ENCODE data around the gene RPS6KA2. TPM values are rescaled to one million over a fixed set of nuclear protein-coding genes. Genes with fewer than 3 reads are reported as not detected.

RPS6KA2 gene
- total and polyA plus RNA-seq, 4 experiments from 2014 or later: 1.1 to 10.6 (median 6.6) TPM

DNA sequence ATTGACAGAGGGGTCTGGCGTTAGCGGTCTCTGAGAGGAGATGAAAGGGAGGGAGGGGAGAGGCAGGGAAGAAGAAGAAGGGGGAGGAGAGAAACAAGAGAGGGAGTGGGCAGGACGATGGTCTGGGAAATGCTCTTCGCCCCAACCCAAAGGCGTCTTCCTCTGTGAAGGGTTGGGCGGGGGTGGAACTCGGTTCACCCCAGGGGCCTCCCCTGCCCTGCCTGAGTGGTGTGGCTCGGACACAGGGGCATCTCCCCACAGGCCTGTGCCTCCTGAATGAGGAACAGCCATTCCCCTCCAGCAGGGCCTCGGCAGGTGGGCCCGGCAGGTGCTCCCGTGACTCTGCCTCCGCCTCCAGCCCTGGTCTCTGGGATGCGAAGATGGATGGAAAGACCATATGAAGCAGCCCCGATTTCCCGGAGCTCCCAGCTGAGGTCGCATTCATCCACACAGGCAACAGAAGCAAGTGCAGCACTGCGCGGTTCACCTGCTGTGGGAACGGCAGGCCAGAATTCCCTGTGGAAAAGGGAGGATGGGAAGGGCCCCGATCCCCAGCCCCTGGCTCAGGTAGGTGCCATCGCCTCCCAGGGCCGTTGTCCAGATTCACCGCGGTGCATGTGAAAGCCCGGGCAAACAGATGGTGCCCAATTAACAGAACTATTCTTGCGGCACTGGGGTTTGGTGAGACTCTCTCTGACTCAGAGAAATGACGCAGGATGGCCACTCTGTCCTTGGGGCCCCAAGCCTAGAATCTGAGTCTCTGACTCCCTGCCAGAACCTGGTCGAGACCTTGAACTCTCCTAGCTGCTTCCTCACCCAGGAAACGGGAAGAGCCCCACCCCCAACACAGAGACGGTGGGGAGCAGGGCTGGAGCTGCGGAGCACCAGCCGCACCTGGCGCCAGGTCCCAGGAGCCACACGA lies 29.4 kb upstream of the RPS6KA2 start:
- peaks cover 4% of the 10 kb centered on the region for H3K27me3 ChIP-seq (ENCODE audit: insufficient read depth, low read length)
- H3K36me3 ChIP-seq (ENCODE audit: insufficient read depth, low read length): no peaks in the 10 kb centered on the region
- POLR2A ChIA-PET (ENCODE audit: partially characterized antibody): interaction anchor here (0.7 kb wide), 1 partner anchor 30 kb away, joined by 3 read pairs; no protein-coding TSS in a partner anchor
- CTCF ChIA-PET (ENCODE audit: partially characterized antibody): no interaction called here
- H3K27ac ChIP-seq (ENCODE audit: low read depth, low read length): no peak overlapping the region
- no peak for DNase-seq
- Mint-ChIP-seq H3K36me3 (peaks cover 0 to 10% of the 10 kb centered on the region in 2 donors), H3K9me3 (no peaks in the 10 kb centered on the region), H3K4me3 (peak overlapping the region in 6 of 8 donors; percentile 10 to 72 (median 56)), H3K27me3 (peaks cover 13 to 17% of the 10 kb centered on the region in 2 donors), H3K27ac (no peak overlapping the region), H3K4me1 (peaks cover 6 to 12% (median 10%) of the 10 kb centered on the region in 4 donors)
- intact Hi-C loops (cut with micrococcal nuclease): no loop called here
- no peak overlapping the region for H3K4me3 ChIP-seq (ENCODE audit: low read length in 2 of 2)
- no peaks in the 10 kb centered on the region for H3K9me3 ChIP-seq (ENCODE audit: control insufficient read depth in 1 of 2, low read length in 2 of 2)
- peaks cover 11% of the 10 kb centered on the region for H3K4me1 ChIP-seq (ENCODE audit: insufficient read depth, low read length)

DNA sequence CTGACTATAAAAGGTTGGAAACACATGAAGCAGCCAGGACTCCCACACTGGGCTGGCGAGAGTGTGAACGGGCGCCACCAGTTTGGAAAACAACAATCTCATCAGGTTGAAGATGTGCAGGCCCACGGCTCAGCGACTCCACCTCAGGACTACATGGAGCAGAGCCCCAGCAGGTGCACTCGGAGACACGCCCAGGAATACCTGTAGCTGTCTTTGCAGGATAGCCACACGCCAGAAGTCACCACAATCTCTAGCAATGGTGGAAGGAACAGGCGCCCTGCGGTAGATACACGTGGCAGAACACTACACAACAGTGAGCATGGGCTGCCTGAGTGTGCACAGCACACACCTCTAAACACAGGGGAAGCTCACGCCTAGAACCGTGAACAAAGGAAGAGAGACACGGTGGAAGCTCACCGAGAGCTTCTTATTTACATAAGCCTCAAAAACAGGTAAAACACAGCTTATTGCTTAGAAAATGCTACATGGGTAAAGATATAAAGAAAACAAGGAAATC lies 28.7 kb upstream of the RPS6KA2 start:
- Histone ChIP-seq H3K27ac (ENCODE audit: low read depth, low read length) (no peak overlapping the region), H3K4me3 (ENCODE audit: low read length in 2 of 2) (no peak overlapping the region), H3K9me3 (ENCODE audit: control insufficient read depth in 1 of 2, low read length in 2 of 2) (no peaks in the 10 kb centered on the region), H3K27me3 (ENCODE audit: insufficient read depth, low read length) (peaks cover 4% of the 10 kb centered on the region), H3K36me3 (ENCODE audit: insufficient read depth, low read length) (no peaks in the 10 kb centered on the region), H3K4me1 (ENCODE audit: insufficient read depth, low read length) (peaks cover 11% of the 10 kb centered on the region)
- Mint-ChIP-seq H3K4me3 (no peak overlapping the region), H3K4me1 (peaks cover 6 to 12% (median 10%) of the 10 kb centered on the region in 4 donors), H3K27ac (no peak overlapping the region), H3K27me3 (peaks cover 13 to 17% of the 10 kb centered on the region in 2 donors), H3K36me3 (peaks cover 0 to 10% of the 10 kb centered on the region in 2 donors), H3K9me3 (no peaks in the 10 kb centered on the region)
- intact Hi-C loops (cut with micrococcal nuclease): no loop called here
- DNase-seq: no peak
- POLR2A ChIA-PET (ENCODE audit: partially characterized antibody): no interaction called here
- CTCF ChIA-PET (ENCODE audit: partially characterized antibody): interaction anchor here (0.6 kb wide), 1 partner anchor 271 kb away, joined by 3 read pairs; no protein-coding TSS in a partner anchor

DNA sequence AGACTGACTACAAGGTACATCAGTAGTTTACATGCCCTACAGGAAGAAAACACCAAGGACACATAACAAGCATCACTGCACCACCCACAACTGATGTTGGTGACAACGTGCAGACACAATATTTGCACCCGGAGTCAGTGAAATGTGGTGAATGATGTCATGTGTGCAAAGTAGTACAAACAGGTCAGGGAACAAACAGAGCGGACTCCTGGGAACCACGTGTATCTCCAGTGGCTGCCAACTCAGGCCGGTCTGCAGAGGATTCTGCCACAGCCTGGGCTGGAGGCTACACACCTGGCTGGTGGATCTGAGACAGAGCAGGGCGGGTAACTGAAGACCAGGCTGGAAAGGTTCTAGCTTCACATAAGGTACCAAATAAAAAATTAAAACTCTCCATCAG lies 28.2 kb upstream of the RPS6KA2 start:
- peaks cover 0 to 10% of the 10 kb centered on the region in 2 donors for H3K36me3 Mint-ChIP-seq
- no peak for DNase-seq
- peaks cover 13 to 16% of the 10 kb centered on the region in 2 donors for H3K27me3 Mint-ChIP-seq
- Histone ChIP-seq H3K27ac (ENCODE audit: low read depth, low read length) (no peak overlapping the region), H3K27me3 (ENCODE audit: insufficient read depth, low read length) (peaks cover 4% of the 10 kb centered on the region), H3K4me1 (ENCODE audit: insufficient read depth, low read length) (peaks cover 11% of the 10 kb centered on the region), H3K36me3 (ENCODE audit: insufficient read depth, low read length) (no peaks in the 10 kb centered on the region), H3K4me3 (ENCODE audit: low read length in 2 of 2) (no peak overlapping the region), H3K9me3 (ENCODE audit: control insufficient read depth in 1 of 2, low read length in 2 of 2) (no peaks in the 10 kb centered on the region)
- intact Hi-C loops (cut with micrococcal nuclease): no loop called here
- ChIA-PET POLR2A (ENCODE audit: partially characterized antibody) (no interaction called here), CTCF (ENCODE audit: partially characterized antibody) (interaction anchor here (0.6 kb wide), 1 partner anchor 272 kb away, joined by 3 read pairs; no protein-coding TSS in a partner anchor)
- H3K4me3 Mint-ChIP-seq: no peak overlapping the region
- H3K9me3 Mint-ChIP-seq: no peaks in the 10 kb centered on the region
- no peak overlapping the region for H3K27ac Mint-ChIP-seq
- peaks cover 6 to 12% (median 10%) of the 10 kb centered on the region in 4 donors for H3K4me1 Mint-ChIP-seq

DNA sequence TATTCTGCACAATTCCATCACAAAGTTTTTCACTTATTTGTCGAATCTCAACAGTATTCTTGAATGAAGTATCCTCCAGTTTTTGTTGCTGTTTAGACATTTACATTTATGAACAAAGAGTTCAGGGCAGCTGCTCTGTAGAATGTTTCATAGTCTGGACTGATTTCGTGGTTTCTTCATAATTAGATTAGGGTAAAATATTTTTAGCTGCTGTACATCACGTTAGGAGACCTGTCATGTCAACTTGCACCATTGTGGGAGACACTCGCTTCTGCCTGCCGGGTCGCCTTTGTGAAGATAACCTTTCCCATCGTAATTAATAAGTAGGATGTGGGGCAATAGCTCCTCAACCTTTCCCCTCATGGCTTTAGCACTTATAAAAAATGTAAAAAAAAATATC lies 27.5 kb upstream of the RPS6KA2 start:
- H3K4me3 Mint-ChIP-seq: no peak overlapping the region
- Histone ChIP-seq H3K4me1 (ENCODE audit: insufficient read depth, low read length) (peaks cover 11% of the 10 kb centered on the region), H3K4me3 (ENCODE audit: low read length in 2 of 2) (no peak overlapping the region), H3K27me3 (ENCODE audit: insufficient read depth, low read length) (peaks cover 4% of the 10 kb centered on the region), H3K9me3 (ENCODE audit: control insufficient read depth in 1 of 2, low read length in 2 of 2) (no peaks in the 10 kb centered on the region), H3K27ac (ENCODE audit: low read depth, low read length) (no peak overlapping the region), H3K36me3 (ENCODE audit: insufficient read depth, low read length) (no peaks in the 10 kb centered on the region)
- DNase-seq: no peak
- POLR2A ChIA-PET (ENCODE audit: partially characterized antibody): no interaction called here
- H3K4me1 Mint-ChIP-seq: peaks cover 6 to 12% (median 10%) of the 10 kb centered on the region in 4 donors
- peaks cover 11 to 14% of the 10 kb centered on the region in 2 donors for H3K27me3 Mint-ChIP-seq
- no peak overlapping the region for H3K27ac Mint-ChIP-seq
- CTCF ChIA-PET (ENCODE audit: partially characterized antibody): no interaction called here
- peaks cover 0 to 10% of the 10 kb centered on the region in 2 donors for H3K36me3 Mint-ChIP-seq
- intact Hi-C loops (cut with micrococcal nuclease): no loop called here
- H3K9me3 Mint-ChIP-seq: no peaks in the 10 kb centered on the region

DNA sequence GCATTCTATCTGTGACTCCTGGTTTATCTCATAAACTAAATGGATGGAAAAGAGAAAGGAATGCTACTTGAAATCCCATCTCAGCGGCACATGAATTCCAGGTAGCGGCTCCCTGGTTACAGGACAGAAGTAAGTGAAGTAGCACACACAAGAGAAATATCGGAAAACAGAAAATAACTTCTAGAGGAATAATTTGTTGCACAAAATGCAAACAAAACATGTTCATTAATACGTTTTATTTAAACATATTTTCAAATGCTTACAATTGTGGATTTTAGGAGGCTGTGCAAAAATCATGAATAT lies 26.5 kb upstream of the RPS6KA2 start:
- no peak overlapping the region for H3K4me3 ChIP-seq (ENCODE audit: low read length in 2 of 2)
- H3K4me1 Mint-ChIP-seq: peaks cover 6 to 12% (median 10%) of the 10 kb centered on the region in 4 donors
- CTCF ChIA-PET (ENCODE audit: partially characterized antibody): interaction anchor here (1.0 kb wide), 1 partner anchor 31 kb away, joined by 3 read pairs; no protein-coding TSS in a partner anchor
- no peak for DNase-seq
- peaks cover 4% of the 10 kb centered on the region for H3K27me3 ChIP-seq (ENCODE audit: insufficient read depth, low read length)
- no peaks in the 10 kb centered on the region for H3K9me3 ChIP-seq (ENCODE audit: control insufficient read depth in 1 of 2, low read length in 2 of 2)
- no peak overlapping the region for H3K27ac Mint-ChIP-seq
- peaks cover 9 to 13% of the 10 kb centered on the region in 2 donors for H3K27me3 Mint-ChIP-seq
- no peaks in the 10 kb centered on the region for H3K9me3 Mint-ChIP-seq
- H3K4me1 ChIP-seq (ENCODE audit: insufficient read depth, low read length): peaks cover 11% of the 10 kb centered on the region
- POLR2A ChIA-PET (ENCODE audit: partially characterized antibody): no interaction called here
- H3K4me3 Mint-ChIP-seq: no peak overlapping the region
- intact Hi-C loops (cut with micrococcal nuclease): no loop called here
- peaks cover 0 to 10% of the 10 kb centered on the region in 2 donors for H3K36me3 Mint-ChIP-seq
- H3K36me3 ChIP-seq (ENCODE audit: insufficient read depth, low read length): no peaks in the 10 kb centered on the region
- H3K27ac ChIP-seq (ENCODE audit: low read depth, low read length): no peak overlapping the region

DNA sequence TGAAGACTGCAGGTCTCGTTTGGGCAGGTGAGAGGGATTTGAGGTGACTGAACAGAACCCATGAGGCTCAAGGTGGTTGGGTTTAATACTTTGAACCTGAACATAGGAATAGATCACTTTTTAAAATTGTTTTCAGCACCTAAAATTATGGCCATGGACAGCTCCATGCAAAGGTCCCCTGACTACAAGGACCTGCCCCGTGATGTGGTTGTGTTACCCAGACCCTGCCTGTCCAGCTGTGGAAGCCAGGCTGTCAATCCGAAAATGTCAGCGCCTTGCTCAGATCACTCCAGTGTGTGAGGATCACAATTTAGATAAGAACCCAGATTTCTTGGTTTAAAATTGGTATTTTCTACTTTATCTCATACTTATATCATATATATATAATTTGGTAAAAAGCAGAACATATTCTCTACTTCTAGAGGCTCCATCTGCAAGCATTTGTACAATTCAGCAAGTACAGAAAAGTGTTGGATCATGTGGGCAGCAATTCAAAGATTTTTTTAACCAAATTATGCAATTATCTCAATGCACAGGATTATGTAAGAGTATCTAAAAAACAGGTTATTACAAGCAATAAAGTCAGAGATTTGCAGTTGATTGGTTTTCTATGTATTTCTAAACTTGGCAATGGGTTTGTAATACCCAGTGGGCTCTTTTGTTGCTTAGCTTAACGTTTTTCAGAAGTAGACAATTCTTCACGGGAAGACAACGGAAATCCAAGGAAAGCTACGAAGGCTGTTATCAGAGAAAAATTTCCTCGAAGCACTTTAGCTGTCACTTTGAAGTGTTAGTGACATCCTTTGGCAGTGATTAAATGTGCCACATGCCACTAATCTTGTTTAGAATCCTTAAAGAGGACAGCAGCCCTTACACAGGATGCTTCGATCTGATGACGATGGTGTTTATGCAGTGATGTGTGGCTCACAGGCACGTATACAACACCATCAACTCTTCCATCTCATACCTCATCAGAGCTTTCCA lies 24.1 kb upstream of the RPS6KA2 start:
- H3K4me1 Mint-ChIP-seq: no peaks in the 10 kb centered on the region
- Histone ChIP-seq H3K4me1 (ENCODE audit: insufficient read depth, low read length) (no peaks in the 10 kb centered on the region), H3K36me3 (ENCODE audit: insufficient read depth, low read length) (no peaks in the 10 kb centered on the region), H3K27ac (ENCODE audit: low read depth, low read length) (no peak overlapping the region), H3K4me3 (ENCODE audit: low read length in 2 of 2) (no peak overlapping the region), H3K9me3 (ENCODE audit: control insufficient read depth in 1 of 2, low read length in 2 of 2) (no peaks in the 10 kb centered on the region), H3K27me3 (ENCODE audit: insufficient read depth, low read length) (peaks cover 4% of the 10 kb centered on the region)
- H3K36me3 Mint-ChIP-seq: no peaks in the 10 kb centered on the region
- H3K4me3 Mint-ChIP-seq: no peak overlapping the region
- H3K9me3 Mint-ChIP-seq: no peaks in the 10 kb centered on the region
- no peaks in the 10 kb centered on the region for H3K27me3 Mint-ChIP-seq
- ChIA-PET POLR2A (ENCODE audit: partially characterized antibody) (no interaction called here), CTCF (ENCODE audit: partially characterized antibody) (no interaction called here)
- H3K27ac Mint-ChIP-seq: no peak overlapping the region
- no peak for DNase-seq
- intact Hi-C loops (cut with micrococcal nuclease): no loop called here

DNA sequence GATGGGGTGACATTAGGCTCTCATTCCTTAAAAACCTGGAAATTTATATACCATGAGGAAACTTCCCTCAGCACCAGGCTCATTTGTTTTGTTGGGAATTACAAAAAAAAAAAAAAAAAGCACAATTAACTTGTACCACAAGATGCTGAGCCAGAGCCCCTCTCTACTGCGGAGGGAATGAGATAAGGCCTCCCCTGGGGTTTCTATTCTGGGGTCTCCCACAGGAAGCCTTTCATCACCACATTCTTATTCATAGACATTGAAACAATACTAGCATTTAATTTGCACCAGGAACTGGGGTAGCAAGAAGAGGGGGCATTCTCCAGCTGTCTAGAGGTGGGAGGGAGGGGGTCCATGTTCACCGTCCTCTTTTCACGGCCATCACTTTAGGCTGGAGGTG lies 23.0 kb upstream of the RPS6KA2 start:
- no peak overlapping the region for H3K27ac ChIP-seq (ENCODE audit: low read depth, low read length)
- H3K9me3 ChIP-seq (ENCODE audit: control insufficient read depth in 1 of 2, low read length in 2 of 2): no peaks in the 10 kb centered on the region
- no peaks in the 10 kb centered on the region for H3K4me1 ChIP-seq (ENCODE audit: insufficient read depth, low read length)
- DNase-seq: no peak
- ChIA-PET POLR2A (ENCODE audit: partially characterized antibody) (no interaction called here), CTCF (ENCODE audit: partially characterized antibody) (no interaction called here)
- H3K9me3 Mint-ChIP-seq: peaks cover 0 to 3% (median 0%) of the 10 kb centered on the region in 8 donors
- no peaks in the 10 kb centered on the region for H3K27me3 ChIP-seq (ENCODE audit: insufficient read depth, low read length)
- no peak overlapping the region for H3K4me3 Mint-ChIP-seq
- H3K27me3 Mint-ChIP-seq: peaks cover 0 to 2% of the 10 kb centered on the region in 2 donors
- no peak overlapping the region for H3K27ac Mint-ChIP-seq
- H3K36me3 ChIP-seq (ENCODE audit: insufficient read depth, low read length): no peaks in the 10 kb centered on the region
- no peaks in the 10 kb centered on the region for H3K36me3 Mint-ChIP-seq
- H3K4me3 ChIP-seq (ENCODE audit: low read length in 2 of 2): no peak overlapping the region
- H3K4me1 Mint-ChIP-seq: no peaks in the 10 kb centered on the region
- intact Hi-C loops (cut with micrococcal nuclease): no loop called here

Measured in CD4-positive, alpha-beta memory T cell (primary cell).